H9 (cell line): ENCODE measurements around the gene TBC1D1. TPM values are rescaled to one million over a fixed set of nuclear protein-coding genes. Genes with fewer than 3 reads are reported as not detected.

ENCODE experiments used
- DNase-seq: peaks from one replicate; pipeline ENCODE4 v3.0.0-alpha.2; 2017
- H2AFZ ChIP-seq: one replicate; pipeline ENCODE4 v1.6.1; 2013; ENCODE audit warnings: mild to moderate bottlenecking, low read length, control low read depth, moderate library complexity
- H2AK5ac ChIP-seq: 2 replicates; pipeline ENCODE4 v1.6.1; 2013; ENCODE audit warnings: low read length, control low read depth, mixed read lengths; ENCODE audit not compliant: insufficient read length
- H2BK120ac ChIP-seq: one replicate; pipeline ENCODE4 v1.6.1; 2013; ENCODE audit warnings: low read depth, mild to moderate bottlenecking, low read length, control low read depth, inconsistent platforms; ENCODE audit not compliant: poor library complexity, severe bottlenecking
- H2BK12ac ChIP-seq: 2 replicates; pipeline ENCODE4 v1.6.1; 2013; ENCODE audit warnings: low read length, control low read depth, mixed read lengths, low read depth; ENCODE audit not compliant: insufficient read length
- H2BK15ac ChIP-seq: 2 replicates; pipeline ENCODE4 v1.6.1; 2013; ENCODE audit warnings: low read depth, low read length, control low read depth
- H2BK20ac ChIP-seq: one replicate; pipeline ENCODE4 v1.6.1; 2013; ENCODE audit warnings: low read depth, mild to moderate bottlenecking, low read length, control low read depth, inconsistent platforms; ENCODE audit not compliant: poor library complexity, severe bottlenecking
- H2BK5ac ChIP-seq: 2 replicates; pipeline ENCODE4 v1.6.1; 2013; ENCODE audit warnings: low read length, control low read depth, mixed read lengths; ENCODE audit not compliant: insufficient read length
- H3K14ac ChIP-seq: 2 replicates; pipeline ENCODE4 v1.6.1; 2013; ENCODE audit warnings: low read length, control low read depth; ENCODE audit not compliant: insufficient read depth
- H3K18ac ChIP-seq: 2 replicates; pipeline ENCODE4 v1.6.1; 2013; ENCODE audit warnings: low read depth, mild to moderate bottlenecking, mixed read lengths, low read length, control low read depth; ENCODE audit not compliant: insufficient read length
- H3K23ac ChIP-seq: 2 replicates; pipeline ENCODE4 v1.6.1; 2013; ENCODE audit warnings: low read length, control low read depth, mixed read lengths, low read depth; ENCODE audit not compliant: insufficient read length
- H3K23me2 ChIP-seq: 2 replicates; pipeline ENCODE4 v1.6.1; 2013; ENCODE audit warnings: low read depth, mild to moderate bottlenecking, mixed read lengths, low read length, control low read depth; ENCODE audit not compliant: insufficient read length, poor library complexity, severe bottlenecking
- H3K27ac ChIP-seq: 2 replicates; pipeline ENCODE4 v1.5.1; 2013; ENCODE audit warnings: low read length, control low read depth, mixed read lengths, low read depth; ENCODE audit not compliant: insufficient read length
- H3K27me3 ChIP-seq: 2 replicates; pipeline ENCODE4 v1.6.1; 2013; ENCODE audit warnings: low read length, control low read depth, inconsistent platforms; ENCODE audit not compliant: insufficient read depth
- H3K4ac ChIP-seq: 2 replicates; pipeline ENCODE4 v1.6.1; 2013; ENCODE audit warnings: low read depth, mild to moderate bottlenecking, control low read depth, inconsistent platforms, low read length, moderate library complexity
- H3K4me1 ChIP-seq: 2 replicates; pipeline ENCODE4 v1.6.1; 2013; ENCODE audit warnings: low read length, control low read depth, inconsistent platforms; ENCODE audit not compliant: insufficient read depth
- H3K4me2 ChIP-seq: 2 replicates; pipeline ENCODE4 v1.6.1; 2013; ENCODE audit warnings: low read length, control low read depth, mixed read lengths; ENCODE audit not compliant: insufficient read length, insufficient read depth
- H3K56ac ChIP-seq: 2 replicates; pipeline ENCODE4 v1.6.1; 2013; ENCODE audit warnings: low read depth, mild to moderate bottlenecking, mixed read lengths, low read length, control low read depth; ENCODE audit not compliant: insufficient read length
- H3K79me1 ChIP-seq: 2 replicates; pipeline ENCODE4 v1.6.1; 2013; ENCODE audit warnings: low read depth, mild to moderate bottlenecking, moderate library complexity, low read length, control low read depth, inconsistent platforms; ENCODE audit not compliant: insufficient read depth, poor library complexity, severe bottlenecking
- H3K79me2 ChIP-seq: 2 replicates; pipeline ENCODE4 v1.6.1; 2013; ENCODE audit warnings: low read length, control low read depth, inconsistent platforms; ENCODE audit not compliant: insufficient read depth
- H3K9ac ChIP-seq: 2 replicates; pipeline ENCODE4 v1.6.1; 2013; ENCODE audit warnings: low read length, control low read depth, mixed read lengths; ENCODE audit not compliant: insufficient read length; ENCODE audit errors: extremely low read depth
- H3K9me3 ChIP-seq: one replicate; pipeline ENCODE4 v1.6.1; 2013; ENCODE audit warnings: low read depth, low read length, inconsistent platforms; ENCODE audit not compliant: control insufficient read depth
- H3T11ph ChIP-seq: one replicate; pipeline ENCODE4 v1.6.1; 2013; ENCODE audit warnings: mild to moderate bottlenecking, low read length, control low read depth, inconsistent platforms
- H4K20me1 ChIP-seq: one replicate; pipeline ENCODE4 v1.6.1; 2013; ENCODE audit not compliant: control insufficient read depth, insufficient read length, insufficient read depth
- H4K5ac ChIP-seq: 2 replicates; pipeline ENCODE4 v1.6.1; 2013; ENCODE audit warnings: low read depth, mild to moderate bottlenecking, mixed read lengths, low read length, control low read depth; ENCODE audit not compliant: insufficient read length
- H4K8ac ChIP-seq: replicated peaks from 2 replicates; pipeline ENCODE4 v1.6.1; 2013; ENCODE audit warnings: low read length, control low read depth, mixed read lengths, low read depth; ENCODE audit not compliant: insufficient read length
- H4K91ac ChIP-seq: 2 replicates; pipeline ENCODE4 v1.6.1; 2013; ENCODE audit warnings: low read depth, mild to moderate bottlenecking, moderate library complexity, mixed read lengths, low read length, control low read depth; ENCODE audit not compliant: insufficient read length
- H3K27ac Mint-ChIP-seq, 3 experiments: 2 replicates in 2 of 3; 3 replicates in 1 of 3; pipeline ENCODE4 v1.8.0; 2020 to 2021; ENCODE audit warnings: mixed read lengths in 3 of 3, mild to moderate bottlenecking in 1 of 3, moderate library complexity in 1 of 3
- H3K27me3 Mint-ChIP-seq: 2 replicates; pipeline ENCODE4 v1.8.0; 2021; ENCODE audit warnings: low read depth, mild to moderate bottlenecking, moderate library complexity, mixed read lengths
- H3K36me3 Mint-ChIP-seq, 3 experiments: 2 replicates in 2 of 3; 3 replicates in 1 of 3; pipeline ENCODE4 v1.8.0; 2020 to 2021; ENCODE audit warnings: low read depth in 3 of 3, mixed read lengths in 3 of 3; ENCODE audit not compliant: insufficient read depth in 1 of 3
- H3K4me1 Mint-ChIP-seq, 2 experiments: 2 replicates each; pipeline ENCODE4 v1.8.0; 2020; ENCODE audit warnings: mixed read lengths in 2 of 2
- H3K4me3 Mint-ChIP-seq, 2 experiments: 2 replicates in 1 of 2; 3 replicates in 1 of 2; pipeline ENCODE4 v1.8.0; 2020 to 2021; ENCODE audit warnings: mild to moderate bottlenecking in 2 of 2, mixed read lengths in 2 of 2, moderate library complexity in 1 of 2
- H3K9me3 Mint-ChIP-seq, 2 experiments: 2 replicates in 1 of 2; 3 replicates in 1 of 2; pipeline ENCODE4 v1.8.0; 2020; ENCODE audit warnings: mild to moderate bottlenecking in 2 of 2, mixed read lengths in 2 of 2, moderate library complexity in 1 of 2
- CTCF ChIP-seq: fragments of 200-600 bp; sonication (generic); conservative IDR thresholded peaks from 3 replicates; pipeline ENCODE4 v1.8.0; 2021; ENCODE audit warnings: antibody characterized with exemption, mild to moderate bottlenecking
- WGBS: extraction: QIAGEN DNeasy Blood & Tissue Kit; methylation state at CpG from one replicate; pipeline ENCODE4 v1.1.7; 2013; ENCODE audit warnings: missing lambda C conversion rate, low lambda C conversion rate, mixed read lengths; ENCODE audit not compliant: insufficient read length; ENCODE audit errors: extremely low coverage; 5-methylcytosine and 5-hydroxymethylcytosine counted together
- total RNA-seq: library from RNA; stranded (reverse); gene quantifications from 2 replicates; pipeline ENCODE4 v1.2.1, GENCODE V29; 2021

TBC1D1 gene
- total RNA-seq, 1 experiment from 2014 or later: 109 TPM

GRCh38 chr4:38076153-38076669 lies 185.3 kb downstream of the TBC1D1 start:
- no peak overlapping the region for H3K9ac ChIP-seq
- H2BK120ac ChIP-seq: no peak overlapping the region

More at GRCh38 chr4:38076153-38076669, 185.3 kb downstream of the TBC1D1 start:
- H2BK15ac ChIP-seq: no peak overlapping the region
- Mint-ChIP-seq H3K9me3 (no peaks in the 10 kb centered on the region; a peak in 1 of 5 replicates), H3K4me3 (no peak overlapping the region), H3K36me3 (peaks cover 6 to 14% (median 13%) of the 10 kb centered on the region in 3 experiments; a peak in 6 of 7 replicates), H3K27me3 (no peaks in the 10 kb centered on the region), H3K4me1 (peaks cover 0 to 2% of the 10 kb centered on the region in 2 experiments; a peak in 1 of 4 replicates), H3K27ac (no peak overlapping the region; a peak in 1 of 7 replicates)
- no peaks in the 10 kb centered on the region for H4K20me1 ChIP-seq
- no peak overlapping the region for H4K8ac ChIP-seq
- H3T11ph ChIP-seq: no peak overlapping the region
- no peak overlapping the region for H3K56ac ChIP-seq
- H3K9me3 ChIP-seq: no peaks in the 10 kb centered on the region
- no peak overlapping the region for H4K5ac ChIP-seq
- no peak overlapping the region for H2BK5ac ChIP-seq
- no peak overlapping the region for H3K23ac ChIP-seq
- no peak for DNase-seq
- no peaks in the 10 kb centered on the region for H3K4me1 ChIP-seq
- H2AK5ac ChIP-seq: no peak overlapping the region
- no peak overlapping the region for H3K4ac ChIP-seq
- no peak overlapping the region for H4K91ac ChIP-seq
- H3K79me2 ChIP-seq: no peaks in the 10 kb centered on the region
- no peaks in the 10 kb centered on the region for H3K23me2 ChIP-seq
- peaks cover 2% of the 10 kb centered on the region for H3K79me1 ChIP-seq
- TF ChIP-seq CTCF: no peak
- no peak overlapping the region for H2BK20ac ChIP-seq
- no peak overlapping the region for H3K14ac ChIP-seq
- no peak overlapping the region for H2BK12ac ChIP-seq
- H2AFZ ChIP-seq: no peak overlapping the region
- no peak overlapping the region for H3K4me2 ChIP-seq
- no peaks in the 10 kb centered on the region for H3K27me3 ChIP-seq
- no peak overlapping the region for H3K27ac ChIP-seq
- no CpG with 5 or more reads among the region's 6 CpGs for WGBS
- no peak overlapping the region for H3K18ac ChIP-seq
